ENCODE measurements around the gene MYO7B.

MYO7B gene

DNA sequence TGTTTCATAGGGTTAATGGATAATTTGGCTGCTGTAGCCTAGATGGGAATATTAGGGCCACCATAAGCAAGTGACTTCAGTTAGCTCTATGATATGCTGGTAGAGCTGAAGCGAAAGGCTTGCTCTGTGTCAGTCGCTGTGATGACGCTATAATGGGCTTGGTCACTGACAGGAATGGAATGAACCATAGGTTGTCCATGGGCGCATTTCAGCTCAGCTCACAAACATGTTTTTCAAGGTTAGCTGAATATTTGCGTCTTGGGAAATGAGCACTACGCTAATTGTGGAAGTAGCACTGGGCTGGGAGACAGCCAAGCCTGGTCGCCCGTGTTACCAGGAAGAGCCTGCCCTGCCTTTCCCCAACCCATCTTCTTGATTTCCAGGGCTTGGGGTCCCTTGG lies 3.2 kb upstream of the MYO7B start:
- no peak overlapping the region for H3K27ac ChIP-seq (ENCODE audit: poor library complexity, severe bottlenecking)
- no peaks in the 10 kb centered on the region for H3K27me3 ChIP-seq (ENCODE audit: insufficient read depth, poor library complexity, severe bottlenecking)
- ATAC-seq (ENCODE audit: low read depth): no peak
- no peak overlapping the region for H3K4me3 ChIP-seq (ENCODE audit: severe bottlenecking)
- no peaks in the 10 kb centered on the region for H3K9me3 ChIP-seq (ENCODE audit: severe bottlenecking)
- H3K4me1 ChIP-seq (ENCODE audit: insufficient read depth, poor library complexity, severe bottlenecking): peaks cover 5% of the 10 kb centered on the region
- no peak for DNase-seq (ENCODE audit: low spot score)
- TF ChIP-seq, protein P1, sequence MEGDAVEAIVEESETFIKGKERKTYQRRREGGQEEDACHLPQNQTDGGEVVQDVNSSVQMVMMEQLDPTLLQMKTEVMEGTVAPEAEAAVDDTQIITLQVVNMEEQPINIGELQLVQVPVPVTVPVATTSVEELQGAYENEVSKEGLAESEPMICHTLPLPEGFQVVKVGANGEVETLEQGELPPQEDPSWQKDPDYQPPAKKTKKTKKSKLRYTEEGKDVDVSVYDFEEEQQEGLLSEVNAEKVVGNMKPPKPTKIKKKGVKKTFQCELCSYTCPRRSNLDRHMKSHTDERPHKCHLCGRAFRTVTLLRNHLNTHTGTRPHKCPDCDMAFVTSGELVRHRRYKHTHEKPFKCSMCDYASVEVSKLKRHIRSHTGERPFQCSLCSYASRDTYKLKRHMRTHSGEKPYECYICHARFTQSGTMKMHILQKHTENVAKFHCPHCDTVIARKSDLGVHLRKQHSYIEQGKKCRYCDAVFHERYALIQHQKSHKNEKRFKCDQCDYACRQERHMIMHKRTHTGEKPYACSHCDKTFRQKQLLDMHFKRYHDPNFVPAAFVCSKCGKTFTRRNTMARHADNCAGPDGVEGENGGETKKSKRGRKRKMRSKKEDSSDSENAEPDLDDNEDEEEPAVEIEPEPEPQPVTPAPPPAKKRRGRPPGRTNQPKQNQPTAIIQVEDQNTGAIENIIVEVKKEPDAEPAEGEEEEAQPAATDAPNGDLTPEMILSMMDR (IDR thresholded peaks at IDR 0.05; ENCODE audit: poor library complexity, severe bottlenecking): no peak
- no peaks in the 10 kb centered on the region for H3K36me3 ChIP-seq (ENCODE audit: low read depth)

DNA sequence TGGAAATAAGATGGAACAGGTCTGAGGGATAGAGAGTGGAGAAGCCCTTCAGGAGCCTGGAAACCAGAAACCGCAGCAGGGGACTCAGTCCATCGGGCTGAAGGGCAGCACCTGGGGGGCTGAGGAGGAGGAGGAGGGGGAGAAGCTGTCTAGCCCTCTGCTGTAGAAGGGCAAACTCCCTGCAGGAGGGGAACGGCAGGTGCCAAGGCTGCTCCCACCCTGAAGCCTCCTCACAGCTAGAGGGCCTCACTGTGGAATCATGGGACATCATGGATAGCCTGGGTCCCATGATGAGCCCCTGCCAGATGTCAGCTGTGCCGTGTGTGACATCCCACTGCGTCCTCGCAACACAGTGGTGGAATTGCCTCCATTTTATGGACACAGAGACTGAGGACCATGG lies 435 bp downstream of the MYO7B start:
- DNase-seq (ENCODE audit: low spot score): no peak
- Histone ChIP-seq H3K36me3 (ENCODE audit: low read depth) (no peaks in the 10 kb centered on the region), H3K4me3 (ENCODE audit: severe bottlenecking) (no peak overlapping the region), H3K27me3 (ENCODE audit: insufficient read depth, poor library complexity, severe bottlenecking) (no peaks in the 10 kb centered on the region), H3K27ac (ENCODE audit: poor library complexity, severe bottlenecking) (no peak overlapping the region), H3K9me3 (ENCODE audit: severe bottlenecking) (no peaks in the 10 kb centered on the region), H3K4me1 (ENCODE audit: insufficient read depth, poor library complexity, severe bottlenecking) (no peaks in the 10 kb centered on the region)
- no peak for ATAC-seq (ENCODE audit: low read depth)
- TF ChIP-seq, protein P1 (IDR thresholded peaks at IDR 0.05; ENCODE audit: poor library complexity, severe bottlenecking): no peak

DNA sequence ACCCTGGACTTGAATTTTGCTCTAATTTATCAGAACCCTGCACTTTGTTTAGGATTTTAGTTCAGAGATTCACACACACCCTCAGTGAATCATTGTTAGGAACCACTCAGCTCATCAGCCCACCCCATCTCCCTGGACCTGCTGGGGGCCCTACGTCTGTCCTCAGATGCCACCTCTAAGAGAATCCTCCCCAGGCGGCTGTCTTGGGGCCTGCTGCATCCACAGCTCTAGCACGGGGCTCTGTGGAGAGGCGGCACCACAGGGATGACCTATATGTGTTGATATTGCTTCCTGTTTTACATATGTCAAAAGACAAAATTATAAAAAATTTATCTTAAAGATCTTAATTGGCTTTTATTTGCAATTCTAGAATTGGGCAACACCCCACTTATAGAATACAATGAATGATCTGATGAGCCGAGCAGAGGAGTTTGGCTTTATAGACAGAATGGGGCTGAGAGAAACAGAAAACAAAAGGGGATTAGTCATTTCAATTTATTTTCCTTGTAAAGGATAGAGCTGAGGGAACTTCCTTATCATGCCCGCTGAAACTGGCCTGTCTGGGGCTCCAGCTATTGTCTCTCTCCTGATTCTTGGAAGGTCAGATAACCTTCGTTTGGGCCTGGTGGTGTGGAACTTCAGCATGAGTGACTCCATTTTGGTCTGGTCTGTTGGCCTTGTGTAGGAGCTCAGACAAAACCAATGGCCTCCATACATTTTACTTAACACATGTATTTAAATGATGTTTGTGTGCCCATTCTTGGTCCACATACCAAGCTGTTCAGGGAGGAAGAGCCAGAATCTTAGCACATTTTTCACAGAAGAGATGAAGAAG lies 1.4 kb downstream of the MYO7B start:
- DNase-seq (ENCODE audit: low spot score) (no peak), ATAC-seq (ENCODE audit: low read depth) (no peak)
- Histone ChIP-seq H3K4me1 (ENCODE audit: insufficient read depth, poor library complexity, severe bottlenecking) (no peaks in the 10 kb centered on the region), H3K4me3 (ENCODE audit: severe bottlenecking) (no peak overlapping the region), H3K27me3 (ENCODE audit: insufficient read depth, poor library complexity, severe bottlenecking) (no peaks in the 10 kb centered on the region), H3K9me3 (ENCODE audit: severe bottlenecking) (no peaks in the 10 kb centered on the region), H3K36me3 (ENCODE audit: low read depth) (no peaks in the 10 kb centered on the region), H3K27ac (ENCODE audit: poor library complexity, severe bottlenecking) (no peak overlapping the region)
- TF ChIP-seq, protein P1 (IDR thresholded peaks at IDR 0.05; ENCODE audit: poor library complexity, severe bottlenecking): no peak

DNA sequence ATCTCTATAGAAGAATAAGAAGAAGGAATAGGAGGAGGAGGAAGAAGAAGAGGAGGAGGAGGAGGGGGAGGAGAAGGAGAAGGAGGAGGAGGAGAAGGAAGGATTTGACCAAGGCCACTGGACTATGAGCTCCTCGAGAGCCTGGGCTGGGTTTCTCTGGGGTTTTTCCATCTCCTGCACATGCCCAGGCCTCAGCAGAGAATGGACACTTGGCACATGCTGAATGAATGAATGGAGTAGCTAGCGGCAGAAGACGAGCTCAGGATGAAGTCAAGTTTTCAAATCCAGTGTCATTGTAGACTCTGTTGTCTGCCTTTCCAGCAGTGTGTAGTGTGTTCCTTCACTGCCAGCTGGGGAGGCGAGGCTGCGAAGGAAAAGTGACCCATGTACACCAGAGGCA lies 2.2 kb downstream of the MYO7B start:
- Histone ChIP-seq H3K27me3 (ENCODE audit: insufficient read depth, poor library complexity, severe bottlenecking) (no peaks in the 10 kb centered on the region), H3K27ac (ENCODE audit: poor library complexity, severe bottlenecking) (no peak overlapping the region), H3K4me1 (ENCODE audit: insufficient read depth, poor library complexity, severe bottlenecking) (no peaks in the 10 kb centered on the region), H3K4me3 (ENCODE audit: severe bottlenecking) (no peak overlapping the region), H3K9me3 (ENCODE audit: severe bottlenecking) (no peaks in the 10 kb centered on the region), H3K36me3 (ENCODE audit: low read depth) (no peaks in the 10 kb centered on the region)
- TF ChIP-seq, protein P1 (IDR thresholded peaks at IDR 0.05; ENCODE audit: poor library complexity, severe bottlenecking): no peak
- ATAC-seq (ENCODE audit: low read depth) (no peak), DNase-seq (ENCODE audit: low spot score) (no peak)

DNA sequence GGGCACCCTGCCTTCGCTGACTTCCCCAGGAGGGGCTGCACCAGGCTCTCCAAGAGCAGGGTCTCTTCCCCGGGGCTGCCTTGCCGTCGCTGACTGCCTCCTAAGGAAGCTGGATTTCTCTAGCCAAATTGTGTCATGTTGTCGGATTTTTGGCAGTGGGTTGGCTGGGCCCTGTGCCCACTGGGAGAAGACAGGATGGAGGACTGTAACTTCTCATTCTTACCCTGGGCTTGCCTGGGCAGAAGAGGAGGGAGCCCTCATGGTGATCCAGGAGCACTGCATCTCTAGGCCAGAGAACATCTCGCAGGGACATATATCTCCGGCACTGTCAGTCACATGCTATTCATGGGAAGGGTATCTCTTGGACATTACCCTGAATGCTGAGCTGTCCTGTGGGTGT lies 6.3 kb downstream of the MYO7B start:
- H3K27me3 ChIP-seq (ENCODE audit: insufficient read depth, poor library complexity, severe bottlenecking): no peaks in the 10 kb centered on the region
- H3K9me3 ChIP-seq (ENCODE audit: severe bottlenecking): no peaks in the 10 kb centered on the region
- H3K36me3 ChIP-seq (ENCODE audit: low read depth): no peaks in the 10 kb centered on the region
- no peaks in the 10 kb centered on the region for H3K4me1 ChIP-seq (ENCODE audit: insufficient read depth, poor library complexity, severe bottlenecking)
- H3K4me3 ChIP-seq (ENCODE audit: severe bottlenecking): no peak overlapping the region
- no peak for DNase-seq (ENCODE audit: low spot score)
- no peak for ATAC-seq (ENCODE audit: low read depth)
- no peak overlapping the region for H3K27ac ChIP-seq (ENCODE audit: poor library complexity, severe bottlenecking)
- TF ChIP-seq, protein P1 (IDR thresholded peaks at IDR 0.05; ENCODE audit: poor library complexity, severe bottlenecking): no peak
